ENCODE measurements around the gene KCNMB4.
A peak's percentile ranks its signal among the peaks of the same experiment; 100 is the strongest.

Gene KCNMB4

DNA sequence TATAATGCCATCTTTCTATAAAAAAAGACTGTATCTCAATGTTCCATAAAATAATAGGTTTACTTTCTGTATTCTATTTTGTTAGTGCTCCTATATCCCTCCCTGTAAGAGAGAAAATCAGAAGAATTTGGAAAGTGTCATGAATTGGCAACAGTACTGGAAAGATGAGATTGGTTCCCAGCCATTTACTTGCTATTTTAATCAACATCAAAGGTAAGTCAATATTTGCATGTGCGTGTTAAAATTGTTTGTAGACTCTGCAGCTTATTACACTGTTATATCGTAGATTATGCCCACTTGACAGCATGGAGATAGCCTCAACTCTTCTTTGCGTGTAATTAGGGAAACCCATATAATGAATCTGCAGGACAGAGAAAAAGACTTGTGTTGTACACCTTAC is 34.0 kb downstream of the KCNMB4 start:
- Histone ChIP-seq H3K27me3 (ENCODE audit: insufficient read depth, low read length, poor library complexity, severe bottlenecking) (no peaks in the 10 kb centered on the region), H3K79me2 (ENCODE audit: insufficient read depth, low read length) (no peaks in the 10 kb centered on the region), H3K9me3 (ENCODE audit: insufficient read depth, low read depth, low read length) (no peaks in the 10 kb centered on the region), H3K4me2 (ENCODE audit: low read depth, low read length, poor library complexity, severe bottlenecking) (no peak overlapping the region), H3F3A (ENCODE audit: low read depth) (no peaks in the 10 kb centered on the region), H3K9ac (ENCODE audit: low read depth, low read length, poor library complexity, severe bottlenecking) (no peak overlapping the region), H3K4me1 (ENCODE audit: insufficient read depth, low read length, poor library complexity, severe bottlenecking) (no peaks in the 10 kb centered on the region), H3K4me3 (ENCODE audit: low read length, poor library complexity, severe bottlenecking) (no peak overlapping the region), H3K36me3 (ENCODE audit: insufficient read depth, low read length) (peaks cover 19% of the 10 kb centered on the region; the same call in 1 of the 2 replicates), H4K20me1 (ENCODE audit: insufficient read depth, low read length, poor library complexity, severe bottlenecking) (no peaks in the 10 kb centered on the region), H2AFZ (ENCODE audit: low read length) (no peak overlapping the region), H3K9me2 (replicated peaks; ENCODE audit: low read depth, low read length) (no peaks in the 10 kb centered on the region)
- TF ChIP-seq, protein P1, sequence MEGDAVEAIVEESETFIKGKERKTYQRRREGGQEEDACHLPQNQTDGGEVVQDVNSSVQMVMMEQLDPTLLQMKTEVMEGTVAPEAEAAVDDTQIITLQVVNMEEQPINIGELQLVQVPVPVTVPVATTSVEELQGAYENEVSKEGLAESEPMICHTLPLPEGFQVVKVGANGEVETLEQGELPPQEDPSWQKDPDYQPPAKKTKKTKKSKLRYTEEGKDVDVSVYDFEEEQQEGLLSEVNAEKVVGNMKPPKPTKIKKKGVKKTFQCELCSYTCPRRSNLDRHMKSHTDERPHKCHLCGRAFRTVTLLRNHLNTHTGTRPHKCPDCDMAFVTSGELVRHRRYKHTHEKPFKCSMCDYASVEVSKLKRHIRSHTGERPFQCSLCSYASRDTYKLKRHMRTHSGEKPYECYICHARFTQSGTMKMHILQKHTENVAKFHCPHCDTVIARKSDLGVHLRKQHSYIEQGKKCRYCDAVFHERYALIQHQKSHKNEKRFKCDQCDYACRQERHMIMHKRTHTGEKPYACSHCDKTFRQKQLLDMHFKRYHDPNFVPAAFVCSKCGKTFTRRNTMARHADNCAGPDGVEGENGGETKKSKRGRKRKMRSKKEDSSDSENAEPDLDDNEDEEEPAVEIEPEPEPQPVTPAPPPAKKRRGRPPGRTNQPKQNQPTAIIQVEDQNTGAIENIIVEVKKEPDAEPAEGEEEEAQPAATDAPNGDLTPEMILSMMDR (conservative IDR thresholded peaks at IDR 0.05; ENCODE audit: low read length), result no peak
- no peak for TF ChIP-seq EZH2phosphoT487 (IDR thresholded peaks at IDR 0.05; ENCODE audit: borderline replicate concordance)

DNA sequence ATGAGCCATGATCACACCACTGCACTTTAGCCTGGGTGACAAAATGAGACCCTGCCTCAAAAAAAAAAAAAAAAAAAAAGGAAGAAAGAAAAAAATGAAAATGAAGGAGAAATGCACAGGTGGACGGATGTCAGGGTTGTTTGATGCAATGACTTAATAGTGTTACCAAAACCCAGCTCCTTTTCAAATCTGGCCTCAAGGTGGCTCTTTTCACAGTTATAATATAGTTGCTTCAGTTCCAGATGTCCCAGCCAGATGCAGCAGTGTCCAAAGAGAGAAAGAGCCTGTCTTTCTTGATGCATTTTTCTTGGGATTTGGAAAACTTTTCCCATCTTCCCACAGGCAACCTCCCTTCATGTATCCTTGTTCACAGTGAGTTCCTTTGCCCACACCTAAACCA is 36.5 kb downstream of the KCNMB4 start:
- no peaks in the 10 kb centered on the region for H3K79me2 ChIP-seq (ENCODE audit: insufficient read depth, low read length)
- H3K27me3 ChIP-seq (ENCODE audit: insufficient read depth, low read length, poor library complexity, severe bottlenecking), result no peaks in the 10 kb centered on the region
- TF ChIP-seq, protein P1 (conservative IDR thresholded peaks at IDR 0.05; ENCODE audit: low read length), result peak; percentile 19; the same call in 1 of the 2 replicates
- no peak for TF ChIP-seq EZH2phosphoT487 (IDR thresholded peaks at IDR 0.05; ENCODE audit: borderline replicate concordance)
- no peaks in the 10 kb centered on the region for H3K9me2 ChIP-seq (replicated peaks; ENCODE audit: low read depth, low read length)
- H3K9me3 ChIP-seq (ENCODE audit: insufficient read depth, low read depth, low read length), result no peaks in the 10 kb centered on the region
- no peak overlapping the region for H3K9ac ChIP-seq (ENCODE audit: low read depth, low read length, poor library complexity, severe bottlenecking)
- no peaks in the 10 kb centered on the region for H4K20me1 ChIP-seq (ENCODE audit: insufficient read depth, low read length, poor library complexity, severe bottlenecking)
- no peaks in the 10 kb centered on the region for H3F3A ChIP-seq (ENCODE audit: low read depth)
- no peak overlapping the region for H2AFZ ChIP-seq (ENCODE audit: low read length)
- no peaks in the 10 kb centered on the region for H3K4me1 ChIP-seq (ENCODE audit: insufficient read depth, low read length, poor library complexity, severe bottlenecking)
- H3K36me3 ChIP-seq (ENCODE audit: insufficient read depth, low read length), result peaks cover 19% of the 10 kb centered on the region; the same call in 1 of the 2 replicates
- H3K4me2 ChIP-seq (ENCODE audit: low read depth, low read length, poor library complexity, severe bottlenecking), result no peak overlapping the region
- no peak overlapping the region for H3K4me3 ChIP-seq (ENCODE audit: low read length, poor library complexity, severe bottlenecking)

GRCh38 chr12:70403826-70404225 is 37.7 kb downstream of the KCNMB4 start:
- no peaks in the 10 kb centered on the region for H3K79me2 ChIP-seq (ENCODE audit: insufficient read depth, low read length)
- H2AFZ ChIP-seq (ENCODE audit: low read length), result no peak overlapping the region
- peaks cover 19% of the 10 kb centered on the region; the same call in 1 of the 2 replicates for H3K36me3 ChIP-seq (ENCODE audit: insufficient read depth, low read length)
- H3K4me3 ChIP-seq (ENCODE audit: low read length, poor library complexity, severe bottlenecking), result no peak overlapping the region
- H3K9ac ChIP-seq (ENCODE audit: low read depth, low read length, poor library complexity, severe bottlenecking), result no peak overlapping the region
- H4K20me1 ChIP-seq (ENCODE audit: insufficient read depth, low read length, poor library complexity, severe bottlenecking), result no peaks in the 10 kb centered on the region
- no peaks in the 10 kb centered on the region for H3K27me3 ChIP-seq (ENCODE audit: insufficient read depth, low read length, poor library complexity, severe bottlenecking)
- no peaks in the 10 kb centered on the region for H3K9me2 ChIP-seq (replicated peaks; ENCODE audit: low read depth, low read length)
- H3F3A ChIP-seq (ENCODE audit: low read depth), result no peaks in the 10 kb centered on the region
- no peak overlapping the region for H3K4me2 ChIP-seq (ENCODE audit: low read depth, low read length, poor library complexity, severe bottlenecking)
- TF ChIP-seq, protein P1 (conservative IDR thresholded peaks at IDR 0.05; ENCODE audit: low read length), result no peak
- no peak for TF ChIP-seq EZH2phosphoT487 (IDR thresholded peaks at IDR 0.05; ENCODE audit: borderline replicate concordance)
- no peaks in the 10 kb centered on the region for H3K4me1 ChIP-seq (ENCODE audit: insufficient read depth, low read length, poor library complexity, severe bottlenecking)
- no peaks in the 10 kb centered on the region for H3K9me3 ChIP-seq (ENCODE audit: insufficient read depth, low read depth, low read length)

All from Loucy (cell line).